ENCODE results near the gene ARHGEF28.

ARHGEF28 gene

DNA sequence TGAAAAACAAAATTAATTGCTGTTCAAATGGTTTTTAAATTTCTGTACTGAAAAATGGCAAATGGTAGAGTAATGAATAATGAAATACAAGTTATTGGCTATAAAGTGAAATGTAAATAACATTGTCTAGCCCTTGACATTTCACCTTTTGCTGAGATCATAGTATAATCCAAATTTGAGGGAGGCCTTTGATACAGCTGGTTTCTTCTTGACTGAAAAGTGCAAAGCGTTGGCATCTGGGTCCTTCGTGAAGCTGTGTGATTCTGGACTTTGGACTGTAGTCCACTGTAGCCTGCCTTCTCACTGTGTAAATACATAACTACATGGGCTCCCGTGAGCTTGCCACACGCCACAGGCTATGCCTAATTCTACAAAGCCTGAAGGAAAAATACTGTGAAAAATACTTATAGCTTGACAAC, 52.3 kb downstream of the ARHGEF28 start:
- no peak for DNase-seq

DNA sequence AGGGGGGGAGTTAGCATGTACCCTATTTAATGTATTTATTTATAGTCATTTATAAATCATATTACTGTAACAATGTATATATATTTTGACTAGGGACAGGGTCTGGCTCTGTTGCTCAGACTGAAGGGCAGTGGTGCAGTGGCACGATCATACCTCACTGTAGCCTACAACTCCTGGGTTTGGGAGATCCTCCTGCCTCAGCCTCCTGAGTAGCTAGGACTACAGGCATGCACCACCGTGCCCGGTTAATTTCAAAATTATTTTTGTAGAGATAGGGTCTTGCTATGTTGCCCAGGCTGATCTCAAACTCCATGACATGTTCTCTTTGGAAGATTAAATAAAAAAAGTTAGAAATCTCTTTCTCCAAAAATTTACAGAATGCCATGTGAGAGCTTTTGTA, 52.8 kb downstream of the ARHGEF28 start:
- in situ Hi-C loops (cut with HindIII; ENCODE audit: low pct_ligation_motif_present, low pct_unique_long_range_greater_than_20kb, low sequenced_read_pairs), result no loop called here

More for the DNA sequence above, 52.3 kb downstream of the ARHGEF28 start:
- in situ Hi-C loops (cut with HindIII; ENCODE audit: low pct_ligation_motif_present, low pct_unique_long_range_greater_than_20kb, low sequenced_read_pairs), result no loop called here

DNA sequence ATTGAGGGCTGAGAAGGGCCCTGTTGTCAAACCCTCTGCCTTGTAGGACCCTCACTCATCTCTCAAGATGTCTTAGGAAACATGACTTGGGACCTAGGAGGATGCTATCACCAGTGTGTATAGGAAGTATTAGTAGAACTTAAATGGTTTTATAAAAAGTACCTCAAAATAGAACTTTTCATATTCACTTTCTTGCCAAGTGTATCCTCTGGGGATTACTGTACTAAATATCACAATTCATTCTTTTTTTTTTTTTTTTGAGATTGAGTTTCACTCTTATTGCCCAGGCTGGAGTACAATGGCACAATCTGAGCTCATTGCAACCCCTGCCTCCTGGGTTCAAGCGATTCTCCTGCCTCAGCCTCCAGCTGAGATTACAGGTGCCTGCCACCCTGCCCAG, 56.2 kb downstream of the ARHGEF28 start:
- no peak for DNase-seq
- in situ Hi-C loops (cut with HindIII; ENCODE audit: low pct_ligation_motif_present, low pct_unique_long_range_greater_than_20kb, low sequenced_read_pairs), result no loop called here

More for the DNA sequence above, 52.8 kb downstream of the ARHGEF28 start:
- DNase-seq, result no peak

DNA sequence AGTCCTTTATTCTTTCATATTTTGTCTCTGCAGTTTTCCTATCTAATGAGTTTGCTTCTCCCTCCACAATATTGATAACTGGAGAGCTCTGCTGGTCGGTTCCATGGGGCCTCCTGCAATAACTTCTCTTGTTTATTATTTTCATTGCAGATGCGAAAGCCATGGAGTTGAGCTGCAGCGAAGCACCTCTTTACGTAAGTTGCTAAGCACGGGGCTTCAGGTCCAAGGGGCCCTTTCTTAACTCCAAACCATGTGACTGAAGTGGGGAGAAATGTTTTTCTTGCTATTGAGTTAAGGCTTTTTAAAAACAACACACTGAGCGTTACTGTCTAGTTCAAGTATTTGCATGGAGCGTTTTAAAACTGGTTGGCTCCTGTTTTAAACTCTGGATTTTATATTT, 58.7 kb downstream of the ARHGEF28 start:
- no peak for DNase-seq
- in situ Hi-C loops (cut with HindIII; ENCODE audit: low pct_ligation_motif_present, low pct_unique_long_range_greater_than_20kb, low sequenced_read_pairs), result no loop called here

- in situ Hi-C loops (cut with HindIII; ENCODE audit: low pct_ligation_motif_present, low pct_unique_long_range_greater_than_20kb, low sequenced_read_pairs), result no loop called here
- no peak for DNase-seq
Observed at GRCh38 chr5:73686912-73687311, 60.9 kb downstream of the ARHGEF28 start.

DNA sequence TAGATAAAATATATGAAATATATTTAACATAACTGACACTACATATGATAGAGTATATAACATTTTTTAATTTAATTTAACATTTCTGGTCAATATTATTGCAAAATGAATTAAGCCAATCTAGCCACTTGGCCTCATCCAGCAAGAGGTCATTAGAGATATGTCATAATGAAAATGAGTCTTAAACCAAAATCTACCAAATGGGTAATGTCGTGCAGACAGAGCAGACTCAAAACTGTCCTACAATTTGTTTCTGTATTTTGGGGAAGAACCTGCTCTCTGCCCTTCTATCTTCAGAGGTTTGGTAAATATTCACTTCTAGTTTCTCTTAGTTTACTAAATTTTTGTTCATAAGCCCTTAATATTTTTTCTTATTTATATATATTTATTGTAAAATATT, 61.4 kb downstream of the ARHGEF28 start:
- DNase-seq, result no peak
- in situ Hi-C loops (cut with HindIII; ENCODE audit: low pct_ligation_motif_present, low pct_unique_long_range_greater_than_20kb, low sequenced_read_pairs), result no loop called here

DNA sequence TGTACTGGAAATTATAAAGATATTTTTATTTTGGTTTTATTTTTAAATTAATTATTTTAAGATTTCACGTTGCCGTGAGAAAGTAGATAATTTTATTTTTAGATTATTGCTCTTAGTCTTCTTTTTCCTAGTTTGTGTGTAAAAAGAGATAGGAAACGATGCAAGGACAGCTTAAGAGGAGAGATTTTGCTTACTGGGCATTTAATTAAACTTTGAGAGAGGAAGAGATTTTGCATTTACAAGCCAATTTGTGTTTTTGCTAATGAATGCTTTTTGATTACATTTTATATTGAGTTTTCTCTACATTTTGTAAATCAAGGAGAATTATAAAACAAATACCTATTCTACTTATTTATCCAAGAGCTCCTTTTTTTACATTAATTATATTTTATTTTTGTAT, 64.0 kb downstream of the ARHGEF28 start:
- in situ Hi-C loops (cut with HindIII; ENCODE audit: low pct_ligation_motif_present, low pct_unique_long_range_greater_than_20kb, low sequenced_read_pairs), result no loop called here
- DNase-seq, result no peak

GRCh38 chr5:73691302-73692080, 65.5 kb downstream of the ARHGEF28 start:
- in situ Hi-C loops (cut with HindIII; ENCODE audit: low pct_ligation_motif_present, low pct_unique_long_range_greater_than_20kb, low sequenced_read_pairs), result no loop called here

DNA sequence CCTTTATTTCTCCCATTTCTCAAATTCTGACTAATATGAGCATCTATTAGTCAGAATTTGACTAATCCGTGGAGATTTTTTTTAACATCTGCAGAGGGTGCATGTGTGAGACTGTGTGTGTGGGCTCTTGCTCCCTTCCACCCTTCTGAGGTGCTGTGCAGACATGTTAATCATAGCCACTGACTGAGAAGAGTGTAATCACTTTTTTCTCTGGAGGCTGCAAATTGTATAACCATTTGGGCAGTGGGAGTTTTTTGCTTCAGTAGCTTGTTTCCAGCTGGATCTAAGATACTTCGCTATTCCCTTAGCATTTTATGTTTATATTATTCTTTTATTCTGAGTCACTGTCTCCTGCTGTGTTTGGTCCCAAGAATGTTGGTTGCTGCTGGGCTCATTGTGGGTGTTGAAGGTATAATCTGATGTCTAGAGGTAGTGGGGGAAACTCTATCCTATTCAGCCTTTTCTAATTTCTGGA, 66.2 kb downstream of the ARHGEF28 start:
- in situ Hi-C loops (cut with HindIII; ENCODE audit: low pct_ligation_motif_present, low pct_unique_long_range_greater_than_20kb, low sequenced_read_pairs), result no loop called here
- peak; percentile 35 for DNase-seq

More at GRCh38 chr5:73691302-73692080, 65.5 kb downstream of the ARHGEF28 start:
- DNase-seq, result no peak

DNA sequence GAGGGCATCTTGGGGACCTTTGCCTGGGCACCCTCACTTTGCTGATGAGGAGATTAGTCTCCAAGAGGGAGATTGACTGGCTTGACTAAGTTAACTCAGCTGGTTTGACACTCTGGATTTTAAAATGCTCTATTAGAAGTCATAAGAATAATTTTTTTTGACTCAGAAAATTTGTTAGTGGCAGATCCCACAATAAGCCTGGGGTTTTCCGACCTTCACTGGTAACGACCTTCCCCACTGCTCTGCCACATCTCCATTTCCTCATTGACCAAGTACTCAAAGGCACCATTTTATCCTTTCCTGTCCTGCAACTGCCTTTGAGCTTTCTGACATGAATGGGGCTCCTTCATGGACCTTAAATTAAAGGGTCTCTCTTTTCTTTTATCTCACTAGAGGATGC, 67.0 kb downstream of the ARHGEF28 start:
- in situ Hi-C loops (cut with HindIII; ENCODE audit: low pct_ligation_motif_present, low pct_unique_long_range_greater_than_20kb, low sequenced_read_pairs), result no loop called here
- no peak for DNase-seq

- peak; percentile 44 for DNase-seq
- in situ Hi-C loops (cut with HindIII; ENCODE audit: low pct_ligation_motif_present, low pct_unique_long_range_greater_than_20kb, low sequenced_read_pairs), result no loop called here
Observed at GRCh38 chr5:73693573-73694061, 67.6 kb downstream of the ARHGEF28 start.

DNA sequence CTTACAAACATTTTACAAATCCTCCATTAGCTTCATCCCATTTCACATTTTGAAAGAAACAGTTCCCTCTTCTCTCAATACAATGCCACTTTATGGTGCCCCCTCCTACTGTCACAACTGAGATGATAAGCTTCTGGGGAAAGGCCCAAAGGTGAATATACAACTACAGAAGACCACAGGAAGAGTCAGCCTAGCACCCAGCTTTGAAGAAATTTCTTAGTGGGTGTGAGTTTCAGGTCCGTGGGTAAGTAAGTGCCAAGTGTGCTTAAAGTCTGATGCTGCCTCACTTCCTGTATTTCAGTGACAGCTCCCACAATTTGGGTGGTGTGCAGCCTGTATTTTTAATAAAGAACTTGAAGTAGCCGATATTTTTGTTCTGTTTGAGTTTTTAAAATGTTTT, 68.1 kb downstream of the ARHGEF28 start:
- in situ Hi-C loops (cut with HindIII; ENCODE audit: low pct_ligation_motif_present, low pct_unique_long_range_greater_than_20kb, low sequenced_read_pairs), result no loop called here
- DNase-seq, result no peak

DNA sequence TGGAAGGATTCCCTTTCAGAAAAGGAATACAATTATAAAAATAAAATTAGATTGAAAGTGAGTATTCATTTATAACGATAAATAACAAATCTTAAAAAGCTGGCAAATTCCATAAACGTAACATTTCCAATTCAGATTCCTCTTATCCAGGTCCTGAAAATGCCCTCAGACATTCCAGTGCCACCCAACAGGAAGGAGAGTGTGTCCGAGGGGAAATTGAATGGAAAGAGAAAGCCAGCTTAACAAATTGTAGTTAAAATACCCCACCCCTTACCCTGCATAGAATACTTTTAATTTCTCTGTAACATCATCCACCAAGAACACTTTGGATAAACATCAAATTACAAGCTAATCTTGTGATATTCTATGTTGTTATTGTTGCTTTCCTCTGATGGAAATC, 72.0 kb downstream of the ARHGEF28 start:
- in situ Hi-C loops (cut with HindIII; ENCODE audit: low pct_ligation_motif_present, low pct_unique_long_range_greater_than_20kb, low sequenced_read_pairs), result no loop called here
- no peak for DNase-seq

DNA sequence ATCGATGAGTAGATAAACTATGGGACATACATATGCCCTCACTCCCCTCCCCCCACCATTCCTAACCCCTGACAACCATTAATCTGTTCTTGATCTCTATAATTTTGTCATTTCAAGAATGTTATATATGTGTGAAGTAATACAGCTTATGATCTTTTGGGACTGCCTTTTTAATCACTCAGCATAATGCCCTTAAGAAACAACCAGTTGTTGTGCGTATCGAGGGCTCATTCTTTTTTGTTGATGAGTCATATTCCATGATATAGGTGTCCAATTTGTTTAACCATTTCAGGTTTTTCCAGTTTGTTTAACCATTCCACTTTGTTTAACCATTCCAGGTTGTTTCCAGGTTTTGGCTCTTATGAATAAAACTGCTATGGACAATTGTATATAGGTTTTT, 75.6 kb downstream of the ARHGEF28 start:
- DNase-seq, result no peak
- in situ Hi-C loops (cut with HindIII; ENCODE audit: low pct_ligation_motif_present, low pct_unique_long_range_greater_than_20kb, low sequenced_read_pairs), result no loop called here

DNA sequence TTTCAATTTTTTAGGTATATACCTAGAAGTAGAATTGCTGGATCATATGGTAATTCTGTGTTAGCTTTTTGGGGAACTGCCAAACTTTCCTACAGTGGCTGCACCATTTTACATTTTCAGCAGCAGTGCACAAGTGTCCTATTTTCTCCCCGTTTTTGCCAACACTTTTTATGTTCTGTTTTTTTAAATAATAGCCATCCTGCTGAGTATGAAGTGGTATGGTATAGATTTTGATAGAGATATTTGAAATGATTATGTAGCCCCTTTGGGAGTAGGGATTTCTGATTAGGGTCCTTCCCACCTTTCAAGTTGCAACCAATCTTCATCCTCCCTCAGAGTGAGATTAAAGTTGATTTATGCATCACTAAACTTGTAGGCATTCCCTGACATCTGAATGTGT, 76.5 kb downstream of the ARHGEF28 start:
- no peak for DNase-seq
- in situ Hi-C loops (cut with HindIII; ENCODE audit: low pct_ligation_motif_present, low pct_unique_long_range_greater_than_20kb, low sequenced_read_pairs), result no loop called here

DNA sequence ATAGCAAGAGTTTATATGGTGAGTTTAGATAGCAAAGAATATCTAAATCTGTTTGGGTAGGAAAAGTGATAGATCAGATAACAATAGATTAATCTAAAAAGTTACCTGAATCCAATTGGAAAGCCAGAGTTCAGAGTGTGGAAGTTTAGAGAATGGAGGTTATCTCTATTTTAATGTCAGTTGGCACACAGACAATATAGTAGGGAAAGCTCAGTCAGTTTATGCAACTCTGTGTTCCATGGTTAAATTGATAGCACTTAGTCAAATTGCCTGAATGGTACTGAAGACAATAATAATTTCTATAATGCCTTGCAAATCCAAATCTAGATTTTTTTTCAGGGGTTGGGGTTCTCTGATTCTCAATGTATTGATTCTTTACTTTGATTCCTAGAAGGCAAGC, 77.0 kb downstream of the ARHGEF28 start:
- DNase-seq, result no peak
- in situ Hi-C loops (cut with HindIII; ENCODE audit: low pct_ligation_motif_present, low pct_unique_long_range_greater_than_20kb, low sequenced_read_pairs), result no loop called here

GRCh38 chr5:73705364-73705763, 79.4 kb downstream of the ARHGEF28 start:
- in situ Hi-C loops (cut with HindIII; ENCODE audit: low pct_ligation_motif_present, low pct_unique_long_range_greater_than_20kb, low sequenced_read_pairs), result no loop called here
- no peak for DNase-seq

- no peak for DNase-seq
- in situ Hi-C loops (cut with HindIII; ENCODE audit: low pct_ligation_motif_present, low pct_unique_long_range_greater_than_20kb, low sequenced_read_pairs), result no loop called here
Observed at GRCh38 chr5:73706963-73707362, 81.0 kb downstream of the ARHGEF28 start.

DNA sequence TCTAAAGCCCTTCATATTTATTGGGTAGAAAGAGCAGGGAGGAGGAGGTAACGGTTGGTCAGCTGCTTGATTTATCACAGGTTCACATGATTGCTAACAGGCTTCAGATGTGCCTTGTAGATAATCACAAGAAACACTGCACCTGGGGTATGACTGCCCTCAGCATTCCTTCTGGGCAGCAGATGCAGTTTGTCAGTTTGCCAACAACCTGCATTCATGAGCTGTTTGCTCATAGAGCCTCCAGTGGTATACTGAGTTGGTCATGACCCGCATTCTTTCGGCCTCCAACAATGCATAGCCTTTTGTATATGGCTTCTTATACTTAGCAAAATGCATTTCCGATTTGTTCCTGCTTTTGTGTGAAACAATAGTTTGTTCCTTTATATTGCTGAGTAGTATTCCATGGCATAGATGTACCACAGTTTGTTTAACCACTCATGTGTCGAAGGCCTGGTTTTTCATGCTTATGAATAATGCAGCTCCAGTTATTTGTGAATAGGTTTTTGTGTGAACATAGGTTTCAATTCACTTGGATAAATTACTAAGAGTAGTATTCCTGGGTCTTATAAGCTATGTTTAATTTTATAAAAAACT, 83.6 kb downstream of the ARHGEF28 start:
- in situ Hi-C loops (cut with HindIII; ENCODE audit: low pct_ligation_motif_present, low pct_unique_long_range_greater_than_20kb, low sequenced_read_pairs), result no loop called here
- DNase-seq, result peak; percentile 22

DNA sequence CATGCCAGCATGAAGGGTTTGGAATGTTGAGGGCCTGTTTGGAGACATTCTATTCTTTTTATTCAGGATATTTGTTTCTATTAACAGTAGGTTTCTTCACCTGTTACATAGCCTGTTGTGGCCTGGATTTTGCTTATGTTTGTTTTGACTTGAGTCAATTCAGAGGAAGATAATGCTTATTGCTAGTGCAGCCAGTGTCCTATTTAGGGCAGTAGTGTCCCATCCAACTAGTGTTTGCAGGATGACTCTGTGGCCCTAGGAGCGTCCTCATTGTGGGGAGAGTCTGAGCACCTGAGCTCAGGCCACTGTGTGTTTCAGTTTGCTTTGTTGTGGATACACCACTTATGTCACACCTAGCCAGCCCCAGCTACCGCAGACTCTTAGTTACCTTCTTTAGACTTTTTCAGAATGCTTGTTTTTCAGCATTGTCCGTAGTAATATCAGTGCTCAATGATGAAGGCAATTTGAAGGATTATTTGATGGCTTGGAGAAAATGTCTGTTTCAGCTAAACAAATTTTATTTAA, 90.3 kb downstream of the ARHGEF28 start:
- in situ Hi-C loops (cut with HindIII; ENCODE audit: low pct_ligation_motif_present, low pct_unique_long_range_greater_than_20kb, low sequenced_read_pairs), result no loop called here

More for the DNA sequence above, 90.3 kb downstream of the ARHGEF28 start:
- no peak for DNase-seq
